ENCODE measurements around the gene E2F6. TPM values are rescaled to one million over a fixed set of nuclear protein-coding genes. Genes with fewer than 3 reads are reported as not detected.

Gene E2F6
- total and polyA plus RNA-seq, 2 of the 8 experiments (the other 6 are each of a cell fraction or from before 2014, with no cell fraction given) = 8.3 to 14.9 TPM

DNA sequence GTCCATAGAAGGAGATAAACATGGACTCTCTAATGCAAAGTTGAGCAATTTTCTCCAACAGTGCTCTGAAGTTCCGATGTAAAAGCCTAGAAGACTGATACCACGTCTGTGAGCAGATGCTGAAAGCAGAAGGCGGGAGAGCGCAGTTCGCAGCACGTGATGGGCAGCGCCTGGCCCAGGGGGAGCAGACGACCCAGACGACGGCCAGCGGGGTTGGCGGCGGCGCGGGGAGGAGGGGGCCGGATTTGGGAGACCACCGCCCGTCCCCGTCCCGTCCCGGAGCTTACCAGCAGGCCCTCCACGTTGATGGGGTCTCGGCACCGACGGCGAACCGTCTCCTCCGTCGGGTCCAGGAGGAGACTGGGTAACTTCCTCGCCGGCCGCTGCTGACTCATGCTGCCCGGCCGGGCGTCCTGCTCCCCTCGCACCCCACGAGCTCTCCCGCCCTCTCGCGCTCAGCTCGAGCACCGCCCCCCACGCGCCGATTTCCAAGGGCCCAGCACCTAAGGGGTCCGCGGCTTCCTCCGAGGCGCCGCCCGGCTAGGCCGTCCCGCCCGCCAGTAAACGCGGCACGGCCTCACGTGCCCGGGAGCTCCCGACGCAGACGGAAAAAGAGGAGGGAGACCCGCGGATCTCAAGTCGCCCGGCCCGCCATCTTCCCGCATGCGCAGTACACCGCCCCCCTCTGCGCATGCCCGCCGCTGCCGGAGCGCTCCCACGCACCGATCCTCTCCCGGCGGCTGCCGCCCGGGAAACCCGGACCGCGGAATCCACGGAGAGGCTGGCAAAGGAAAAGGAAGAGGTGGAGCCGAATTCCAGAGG is at the start of gene E2F6 (continued):
- TF ChIP-seq, protein P1, sequence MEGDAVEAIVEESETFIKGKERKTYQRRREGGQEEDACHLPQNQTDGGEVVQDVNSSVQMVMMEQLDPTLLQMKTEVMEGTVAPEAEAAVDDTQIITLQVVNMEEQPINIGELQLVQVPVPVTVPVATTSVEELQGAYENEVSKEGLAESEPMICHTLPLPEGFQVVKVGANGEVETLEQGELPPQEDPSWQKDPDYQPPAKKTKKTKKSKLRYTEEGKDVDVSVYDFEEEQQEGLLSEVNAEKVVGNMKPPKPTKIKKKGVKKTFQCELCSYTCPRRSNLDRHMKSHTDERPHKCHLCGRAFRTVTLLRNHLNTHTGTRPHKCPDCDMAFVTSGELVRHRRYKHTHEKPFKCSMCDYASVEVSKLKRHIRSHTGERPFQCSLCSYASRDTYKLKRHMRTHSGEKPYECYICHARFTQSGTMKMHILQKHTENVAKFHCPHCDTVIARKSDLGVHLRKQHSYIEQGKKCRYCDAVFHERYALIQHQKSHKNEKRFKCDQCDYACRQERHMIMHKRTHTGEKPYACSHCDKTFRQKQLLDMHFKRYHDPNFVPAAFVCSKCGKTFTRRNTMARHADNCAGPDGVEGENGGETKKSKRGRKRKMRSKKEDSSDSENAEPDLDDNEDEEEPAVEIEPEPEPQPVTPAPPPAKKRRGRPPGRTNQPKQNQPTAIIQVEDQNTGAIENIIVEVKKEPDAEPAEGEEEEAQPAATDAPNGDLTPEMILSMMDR (IDR thresholded peaks at IDR 0.05; ENCODE audit: control extremely low read depth in 1 of 3, insufficient read depth in 1 of 3, low read depth in 1 of 3, low read length in 3 of 3) = no peak
- no peak for TF ChIP-seq KDM5A (IDR thresholded peaks at IDR 0.05; ENCODE audit: low read length)

All from H1 (cell line).